GM20000 (cell line): ENCODE results near the gene OR6B2.
"Not testable (repeated sequence)": the region's sequence is repeated elsewhere in the genome, so short reads cannot be mapped to it uniquely, and the experiment has no call there.

Experiments used
- DNase-seq: peaks from one replicate; pipeline ENCODE4 v3.0.0; 2012; ENCODE audit warnings: low spot score
- CTCF ChIP-seq: IDR thresholded peaks from 2 replicates; pipeline ENCODE4 v1.5.1; 2012; ENCODE audit warnings: mild to moderate bottlenecking, control low read depth; ENCODE audit errors: extremely low read depth, missing control alignments

OR6B2 gene

GRCh38 chr2:240052524-240052923 lies 22.3 kb upstream of the OR6B2 start:
- DNase-seq: no peak
- no peak for TF ChIP-seq CTCF

- TF ChIP-seq CTCF: no peak
- no peak for DNase-seq
Observed at GRCh38 chr2:240051697-240052096, 21.5 kb upstream of the OR6B2 start.

GRCh38 chr2:240050278-240050677 lies 20.0 kb upstream of the OR6B2 start:
- TF ChIP-seq CTCF: no peak
- DNase-seq: no peak

- TF ChIP-seq CTCF: no peak
- no peak for DNase-seq
Observed at GRCh38 chr2:240048237-240048636, 18.0 kb upstream of the OR6B2 start.

GRCh38 chr2:240045098-240045497 lies 14.9 kb upstream of the OR6B2 start:
- DNase-seq: no peak

GRCh38 chr2:240044096-240044495 lies 13.9 kb upstream of the OR6B2 start:
- not testable (repeated sequence) for DNase-seq

More at GRCh38 chr2:240045098-240045497, 14.9 kb upstream of the OR6B2 start:
- TF ChIP-seq CTCF: no peak

GRCh38 chr2:240043279-240043989 lies 13.2 kb upstream of the OR6B2 start:
- no peak for TF ChIP-seq CTCF
- no peak for DNase-seq

GRCh38 chr2:240042740-240043139 lies 12.5 kb upstream of the OR6B2 start:
- no peak for DNase-seq
- no peak for TF ChIP-seq CTCF
